SK-N-SH (cell line): Measurements from ENCODE around the gene SUN2. TPM values are rescaled to one million over a fixed set of nuclear protein-coding genes. Genes with fewer than 3 reads are reported as not detected.

Source experiments
- CTCF ChIA-PET: fragments of 300-600, 350-600 bp; formaldehyde crosslinking; extraction: SDS; loops from one replicate; lab custom pipeline; 2021; lab: Yijun Ruan, JAX
- POLR2A ChIA-PET: fragments of 350-600 bp; sonication (Branson Sonifier 250); formaldehyde crosslinking; extraction: SDS; loops from one replicate; lab custom pipeline; 2020; ENCODE audit warnings: antibody characterized with exemption, inconsistent platforms; lab: Yijun Ruan, JAX
- DNase-seq: peaks from one replicate; pipeline ENCODE4 v3.0.0; 2012
- H2AFZ ChIP-seq: fragments of 200-600 bp; sonication (generic); 2 replicates; pipeline ENCODE4 v1.8.1; 2016; ENCODE audit warnings: antibody characterized with exemption, mild to moderate bottlenecking, low read depth
- H3F3A ChIP-seq: fragments of 200-600 bp; sonication (generic); replicated peaks from 2 replicates; pipeline ENCODE3; 2016; ENCODE audit warnings: antibody characterized with exemption, mild to moderate bottlenecking; ENCODE audit not compliant: insufficient read depth
- H3K27ac ChIP-seq, 2 experiments: fragments of 200-500 bp in 1 of 2; fragments of 200-600 bp in 1 of 2; sonication (Bioruptor generic) in 1 of 2; sonication (generic), shearing (Covaris generic) in 1 of 2; 2 replicates each; pipeline versions ENCODE4 v1.5.1 to v1.6.1; 2014 to 2016; ENCODE audit warnings: low read depth in 2 of 2, inconsistent platforms in 1 of 2, low read length in 1 of 2, mild to moderate bottlenecking in 1 of 2, mixed read lengths in 1 of 2
- H3K27me3 ChIP-seq: fragments of 200-600 bp; sonication (generic), shearing (Covaris generic); 2 replicates; pipeline ENCODE4 v1.6.1; 2016; ENCODE audit warnings: mixed run types; ENCODE audit not compliant: insufficient read depth
- H3K36me3 ChIP-seq, 2 experiments: fragments of 200-500 bp in 1 of 2; fragments of 200-600 bp in 1 of 2; sonication (Bioruptor generic) in 1 of 2; sonication (generic) in 1 of 2; replicated peaks in 1 of 2; 2 replicates each; pipeline versions ENCODE3 to v1.5.1; 2014 to 2016; ENCODE audit warnings: low read length in 1 of 2, mild to moderate bottlenecking in 1 of 2; ENCODE audit not compliant: insufficient read depth in 2 of 2, control insufficient read depth in 1 of 2
- H3K4me1 ChIP-seq, 2 experiments: fragments of 200-500 bp in 1 of 2; fragments of 200-600 bp in 1 of 2; sonication (Bioruptor generic) in 1 of 2; sonication (generic), shearing (Covaris generic) in 1 of 2; 2 replicates each; pipeline versions ENCODE4 v1.5.1 to v1.6.1; 2014 to 2016; ENCODE audit warnings: low read depth in 1 of 2, low read length in 1 of 2, mixed run types in 1 of 2; ENCODE audit not compliant: insufficient read depth in 2 of 2, control insufficient read depth in 1 of 2
- H3K4me2 ChIP-seq: fragments of 200-600 bp; sonication (generic), shearing (Covaris generic); 2 replicates; pipeline ENCODE4 v1.6.1; 2017; ENCODE audit warnings: mixed run types
- H3K4me3 ChIP-seq, 2 experiments: fragments of 200-500 bp in 1 of 2; fragments of 200-600 bp in 1 of 2; sonication (Bioruptor generic) in 1 of 2; sonication (generic), shearing (Covaris generic) in 1 of 2; 2 replicates each; pipeline versions ENCODE4 v1.5.1 to v1.8.1; 2014 to 2016; ENCODE audit warnings: low read depth in 2 of 2, inconsistent platforms in 1 of 2, low read length in 1 of 2, mild to moderate bottlenecking in 1 of 2, mixed read lengths in 1 of 2, moderate library complexity in 1 of 2
- H3K79me2 ChIP-seq: fragments of 200-600 bp; sonication (generic); 2 replicates; pipeline ENCODE4 v1.8.1; 2017; ENCODE audit warnings: mild to moderate bottlenecking; ENCODE audit not compliant: insufficient read depth
- H3K9ac ChIP-seq: fragments of 200-600 bp; sonication (generic); 2 replicates; pipeline ENCODE4 v1.6.1; 2017; ENCODE audit warnings: mixed run types
- H3K9me2 ChIP-seq: fragments of 200-600 bp; sonication (generic); 2 replicates; pipeline ENCODE4 v1.6.1; 2017; ENCODE audit warnings: mixed run types
- H3K9me3 ChIP-seq: fragments of 200-600 bp; sonication (generic); 2 replicates; pipeline ENCODE4 v1.6.1; 2017; ENCODE audit warnings: mixed run types, mild to moderate bottlenecking, moderate library complexity
- H4K20me1 ChIP-seq: fragments of 200-600 bp; sonication (generic); 2 replicates; pipeline ENCODE4 v1.6.1; 2017; ENCODE audit warnings: mild to moderate bottlenecking, mixed run types; ENCODE audit not compliant: insufficient read depth
- ELF1 ChIP-seq: IDR thresholded peaks from 2 replicates; pipeline ENCODE4 v1.4.0; 2012
- EP300 ChIP-seq, 2 experiments: IDR thresholded peaks; 2 replicates each; pipeline versions ENCODE4 v1.4.0 to v1.6.1; 2012; ENCODE audit warnings: borderline replicate concordance in 1 of 2, low read depth in 1 of 2, low read length in 1 of 2
- EZH2phosphoT487 ChIP-seq: fragments of 200-600 bp; sonication (generic); IDR thresholded peaks from 2 replicates; pipeline ENCODE4 v1.6.1; 2017; ENCODE audit warnings: low read depth, mixed run types, mild to moderate bottlenecking, antibody characterized with exemption, moderate library complexity, borderline replicate concordance
- FOSL2 ChIP-seq: IDR thresholded peaks from 2 replicates; pipeline ENCODE4 v1.4.0; 2012; ENCODE audit warnings: low read depth, mild to moderate bottlenecking, moderate library complexity, borderline replicate concordance
- POLR2AphosphoS5 ChIP-seq: IDR thresholded peaks from 2 replicates; pipeline ENCODE4 v1.6.1; 2012; ENCODE audit warnings: low read depth, low read length
- RFX5 ChIP-seq: IDR thresholded peaks from 2 replicates; pipeline ENCODE4 v1.6.1; 2012; ENCODE audit warnings: mild to moderate bottlenecking, improper control_type of control experiment, low read length
- TCF12 ChIP-seq: IDR thresholded peaks from 2 replicates; pipeline ENCODE4 v1.4.0; 2012
- TEAD4 ChIP-seq: IDR thresholded peaks from 2 replicates; pipeline ENCODE4 v1.4.0; 2012; ENCODE audit warnings: mild to moderate bottlenecking, borderline replicate concordance; ENCODE audit not compliant: insufficient read depth
- YY1 ChIP-seq: IDR thresholded peaks from 2 replicates; pipeline ENCODE4 v1.4.0; 2012; ENCODE audit warnings: low read depth, mild to moderate bottlenecking
- WGBS: methylation state at CpG from one replicate; pipeline ENCODE4 v1.1.6; 2017; ENCODE audit warnings: low lambda C conversion rate; 5-methylcytosine and 5-hydroxymethylcytosine counted together
- polyA plus RNA-seq, 3 experiments: library from polyadenylated mRNA; depleted of rRNA; stranded (reverse); fragments of >200 nt; gene quantifications; 2 replicates each; pipeline ENCODE4 v1.2.3, GENCODE V29; 2012
- TF ChIP-seq, protein P1 (sequence below): fragments of 150-350 bp; IDR thresholded peaks from 2 replicates; pipeline ENCODE4 v1.6.1; 2017; ENCODE audit warnings: antibody characterized with exemption, low read length, low read depth, borderline replicate concordance
- TF ChIP-seq, protein P2 (sequence below): fragments of 150-350 bp; IDR thresholded peaks from 2 replicates; pipeline ENCODE4 v1.6.1; 2016; ENCODE audit warnings: mild to moderate bottlenecking, low read depth, low read length
- TF ChIP-seq, protein P3 (sequence below): IDR thresholded peaks from 2 replicates; pipeline ENCODE4 v1.4.0; 2012; ENCODE audit warnings: low read depth, borderline replicate concordance

The SUN2 gene
- polyA plus RNA-seq, 1 of the 3 experiments (the other 2 are of a cell fraction), result 10.2 TPM

DNA sequence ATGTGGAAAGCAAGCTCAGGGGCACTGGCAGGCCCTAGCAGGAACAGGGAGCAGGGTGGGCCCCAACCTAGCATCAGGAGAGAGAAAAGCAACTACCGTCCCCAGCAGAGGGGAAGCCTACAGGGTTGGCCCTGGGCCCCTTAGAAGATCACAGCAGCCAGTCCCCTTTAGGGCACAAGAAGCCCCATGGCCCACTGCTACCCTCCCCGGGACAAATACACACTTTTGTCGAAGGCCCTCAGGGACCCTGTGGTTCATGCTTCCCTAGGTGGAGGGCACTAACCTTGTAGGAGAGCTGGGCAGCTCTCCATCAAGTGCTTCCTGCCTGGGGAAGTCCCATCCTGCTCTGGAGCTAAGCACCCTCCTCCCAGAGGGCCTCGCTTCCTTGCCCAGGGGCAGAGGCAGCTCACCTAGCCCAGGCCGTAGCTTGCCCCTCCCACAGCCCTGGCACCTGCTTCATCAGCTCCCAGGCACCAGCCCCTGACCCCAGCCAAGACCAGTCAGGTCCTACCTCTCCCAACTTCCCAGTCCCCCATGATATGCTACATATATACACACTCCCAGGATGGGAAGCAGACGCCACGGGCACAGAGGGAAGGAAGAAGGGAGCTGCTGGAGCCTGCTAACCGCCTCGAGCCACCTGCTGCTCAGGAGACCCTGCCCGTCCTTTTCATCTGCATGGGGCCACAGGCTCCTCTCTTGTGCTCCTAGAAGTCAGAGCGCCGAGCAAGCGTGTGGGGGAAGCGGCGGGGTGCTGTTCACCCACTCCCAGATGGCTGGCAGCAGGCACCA is 20.1 kb downstream of the SUN2 start:
- TF ChIP-seq TEAD4 (no peak), FOSL2 (no peak), YY1 (no peak), EZH2phosphoT487 (no peak)
- Histone ChIP-seq H4K20me1 (no peaks in the 10 kb centered on the region), H3K4me2 (no peak overlapping the region), H3K4me3 (no peak overlapping the region), H3K36me3 (peaks cover 0 to 7% of the 10 kb centered on the region in 2 experiments), H3K9me3 (no peaks in the 10 kb centered on the region), H3K27ac (no peak overlapping the region), H3K4me1 (no peaks in the 10 kb centered on the region; a peak in 1 of 4 replicates), H3F3A (no peaks in the 10 kb centered on the region), H2AFZ (no peak overlapping the region), H3K27me3 (no peaks in the 10 kb centered on the region), H3K9ac (no peak overlapping the region), H3K79me2 (no peaks in the 10 kb centered on the region), H3K9me2 (no peaks in the 10 kb centered on the region)
- ChIA-PET CTCF (interaction anchor here (0.6 to 1.3 kb wide), 3 partner anchors 27 to 33 kb away, joined by 3 read pairs; no protein-coding TSS in a partner anchor), POLR2A (no interaction called here)
- WGBS, result 100% methylated on average over 1 of the region's 15 CpGs
- DNase-seq, result no peak

DNA sequence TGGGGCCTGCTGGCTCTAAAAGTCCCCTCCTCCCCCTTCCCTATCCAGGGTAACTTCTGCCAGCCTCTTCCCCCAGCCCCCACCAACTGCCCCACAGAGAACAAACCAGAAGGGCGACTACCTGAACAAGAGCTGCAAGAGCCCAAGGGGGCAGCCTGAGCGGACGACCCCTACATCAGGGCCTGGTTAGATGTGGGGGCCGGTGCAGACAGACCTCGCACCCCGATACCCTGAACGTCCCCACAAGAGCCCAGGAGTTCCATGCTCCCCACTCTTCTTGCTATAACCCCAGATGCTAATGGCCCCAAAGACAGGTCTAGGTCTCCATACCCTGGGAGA is 20.7 kb downstream of the SUN2 start:
- peaks cover 0 to 13% of the 10 kb centered on the region in 2 experiments for H3K36me3 ChIP-seq
- POLR2A ChIA-PET, result no interaction called here
- no peak overlapping the region for H3K4me2 ChIP-seq
- H3K79me2 ChIP-seq, result no peaks in the 10 kb centered on the region
- H3K27ac ChIP-seq, result no peak overlapping the region
- no peak for DNase-seq
- no peak overlapping the region for H3K4me3 ChIP-seq
- no peaks in the 10 kb centered on the region for H3K9me3 ChIP-seq
- WGBS, result no CpG with 5 or more reads among the region's 7 CpGs
- H3K9me2 ChIP-seq, result no peaks in the 10 kb centered on the region
- no peaks in the 10 kb centered on the region for H4K20me1 ChIP-seq
- H3K9ac ChIP-seq, result no peak overlapping the region
- no peaks in the 10 kb centered on the region for H3K27me3 ChIP-seq
- TF ChIP-seq RFX5 (no peak), ELF1 (no peak), POLR2AphosphoS5 (no peak), YY1 (no peak), TCF12 (no peak), EP300 (IDR thresholded peaks at IDR 0.05; ENCODE audit: borderline replicate concordance in 1 of 2, low read depth in 1 of 2, low read length in 1 of 2) (no peak), TEAD4 (no peak)
- TF ChIP-seq, protein P1, sequence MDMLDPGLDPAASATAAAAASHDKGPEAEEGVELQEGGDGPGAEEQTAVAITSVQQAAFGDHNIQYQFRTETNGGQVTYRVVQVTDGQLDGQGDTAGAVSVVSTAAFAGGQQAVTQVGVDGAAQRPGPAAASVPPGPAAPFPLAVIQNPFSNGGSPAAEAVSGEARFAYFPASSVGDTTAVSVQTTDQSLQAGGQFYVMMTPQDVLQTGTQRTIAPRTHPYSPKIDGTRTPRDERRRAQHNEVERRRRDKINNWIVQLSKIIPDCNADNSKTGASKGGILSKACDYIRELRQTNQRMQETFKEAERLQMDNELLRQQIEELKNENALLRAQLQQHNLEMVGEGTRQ, result no peak
- TF ChIP-seq, protein P2, sequence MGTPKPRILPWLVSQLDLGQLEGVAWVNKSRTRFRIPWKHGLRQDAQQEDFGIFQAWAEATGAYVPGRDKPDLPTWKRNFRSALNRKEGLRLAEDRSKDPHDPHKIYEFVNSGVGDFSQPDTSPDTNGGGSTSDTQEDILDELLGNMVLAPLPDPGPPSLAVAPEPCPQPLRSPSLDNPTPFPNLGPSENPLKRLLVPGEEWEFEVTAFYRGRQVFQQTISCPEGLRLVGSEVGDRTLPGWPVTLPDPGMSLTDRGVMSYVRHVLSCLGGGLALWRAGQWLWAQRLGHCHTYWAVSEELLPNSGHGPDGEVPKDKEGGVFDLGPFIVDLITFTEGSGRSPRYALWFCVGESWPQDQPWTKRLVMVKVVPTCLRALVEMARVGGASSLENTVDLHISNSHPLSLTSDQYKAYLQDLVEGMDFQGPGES, result no peak
- TF ChIP-seq, protein P3, sequence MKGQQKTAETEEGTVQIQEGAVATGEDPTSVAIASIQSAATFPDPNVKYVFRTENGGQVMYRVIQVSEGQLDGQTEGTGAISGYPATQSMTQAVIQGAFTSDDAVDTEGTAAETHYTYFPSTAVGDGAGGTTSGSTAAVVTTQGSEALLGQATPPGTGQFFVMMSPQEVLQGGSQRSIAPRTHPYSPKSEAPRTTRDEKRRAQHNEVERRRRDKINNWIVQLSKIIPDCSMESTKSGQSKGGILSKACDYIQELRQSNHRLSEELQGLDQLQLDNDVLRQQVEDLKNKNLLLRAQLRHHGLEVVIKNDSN, result no peak
- TF ChIP-seq, all 33 proteins: peak for 0
- Histone ChIP-seq H2AFZ (no peak overlapping the region), H3F3A (no peaks in the 10 kb centered on the region), H3K4me1 (no peaks in the 10 kb centered on the region; a peak in 1 of 4 replicates)
- CTCF ChIA-PET, result interaction anchor here (1.0 to 1.3 kb wide), 2 partner anchors 28 to 31 kb away, joined by 3 read pairs; no protein-coding TSS in a partner anchor
